ENCODE measurements around the gene NEUROG3. TPM values are rescaled to one million over a fixed set of nuclear protein-coding genes. Genes with fewer than 3 reads are reported as not detected.

The NEUROG3 gene
- polyA plus RNA-seq, 1 experiment, result not detected

DNA sequence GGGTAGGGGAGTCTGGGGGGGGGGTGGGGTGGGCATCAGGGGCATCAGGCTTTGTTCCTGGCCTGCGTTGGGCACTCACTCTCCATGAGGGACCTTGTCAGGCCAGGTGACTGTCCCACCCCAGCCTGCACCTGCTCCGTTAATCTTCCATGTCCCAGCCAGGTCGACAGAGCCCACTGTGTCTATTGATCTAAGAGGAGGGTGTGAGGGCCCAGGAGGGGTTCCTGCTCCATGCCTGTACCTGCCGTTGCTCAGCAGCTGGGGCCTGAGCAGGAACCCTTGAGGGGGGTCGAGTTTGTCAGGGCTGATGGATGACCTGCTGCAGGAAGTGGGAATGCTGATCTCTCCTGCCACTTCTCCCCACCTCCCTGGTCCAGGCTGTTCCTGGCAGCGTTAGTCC, 18.6 kb downstream of the NEUROG3 start:
- no peaks in the 10 kb centered on the region for H3K36me3 ChIP-seq (ENCODE audit: control insufficient read depth, insufficient read depth, low read length)
- ChIA-PET POLR2A (no interaction called here), CTCF (no interaction called here)
- no peak for DNase-seq (ENCODE audit: low read depth)
- peaks cover 7% of the 10 kb centered on the region; the same call in 1 of the 2 replicates for H3K27me3 ChIP-seq (ENCODE audit: control insufficient read depth, insufficient read depth, low read length)
- TF ChIP-seq, protein P1, sequence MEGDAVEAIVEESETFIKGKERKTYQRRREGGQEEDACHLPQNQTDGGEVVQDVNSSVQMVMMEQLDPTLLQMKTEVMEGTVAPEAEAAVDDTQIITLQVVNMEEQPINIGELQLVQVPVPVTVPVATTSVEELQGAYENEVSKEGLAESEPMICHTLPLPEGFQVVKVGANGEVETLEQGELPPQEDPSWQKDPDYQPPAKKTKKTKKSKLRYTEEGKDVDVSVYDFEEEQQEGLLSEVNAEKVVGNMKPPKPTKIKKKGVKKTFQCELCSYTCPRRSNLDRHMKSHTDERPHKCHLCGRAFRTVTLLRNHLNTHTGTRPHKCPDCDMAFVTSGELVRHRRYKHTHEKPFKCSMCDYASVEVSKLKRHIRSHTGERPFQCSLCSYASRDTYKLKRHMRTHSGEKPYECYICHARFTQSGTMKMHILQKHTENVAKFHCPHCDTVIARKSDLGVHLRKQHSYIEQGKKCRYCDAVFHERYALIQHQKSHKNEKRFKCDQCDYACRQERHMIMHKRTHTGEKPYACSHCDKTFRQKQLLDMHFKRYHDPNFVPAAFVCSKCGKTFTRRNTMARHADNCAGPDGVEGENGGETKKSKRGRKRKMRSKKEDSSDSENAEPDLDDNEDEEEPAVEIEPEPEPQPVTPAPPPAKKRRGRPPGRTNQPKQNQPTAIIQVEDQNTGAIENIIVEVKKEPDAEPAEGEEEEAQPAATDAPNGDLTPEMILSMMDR (IDR thresholded peaks at IDR 0.05; ENCODE audit: insufficient read depth, low read depth, low read length), result no peak
- H3K4me3 ChIP-seq (ENCODE audit: low read depth, low read length), result no peak overlapping the region

- no peak for DNase-seq (ENCODE audit: low read depth)
- Histone ChIP-seq H3K36me3 (ENCODE audit: control insufficient read depth, insufficient read depth, low read length) (no peaks in the 10 kb centered on the region), H3K4me3 (ENCODE audit: low read depth, low read length) (no peak overlapping the region), H3K27me3 (ENCODE audit: control insufficient read depth, insufficient read depth, low read length) (peaks cover 5% of the 10 kb centered on the region; the same call in 1 of the 2 replicates)
- ChIA-PET POLR2A (no interaction called here), CTCF (no interaction called here)
- TF ChIP-seq, protein P1 (IDR thresholded peaks at IDR 0.05; ENCODE audit: insufficient read depth, low read depth, low read length), result no peak
These were observed 19.9 kb downstream of the NEUROG3 start for GRCh38 chr10:69553328-69553727.

DNA sequence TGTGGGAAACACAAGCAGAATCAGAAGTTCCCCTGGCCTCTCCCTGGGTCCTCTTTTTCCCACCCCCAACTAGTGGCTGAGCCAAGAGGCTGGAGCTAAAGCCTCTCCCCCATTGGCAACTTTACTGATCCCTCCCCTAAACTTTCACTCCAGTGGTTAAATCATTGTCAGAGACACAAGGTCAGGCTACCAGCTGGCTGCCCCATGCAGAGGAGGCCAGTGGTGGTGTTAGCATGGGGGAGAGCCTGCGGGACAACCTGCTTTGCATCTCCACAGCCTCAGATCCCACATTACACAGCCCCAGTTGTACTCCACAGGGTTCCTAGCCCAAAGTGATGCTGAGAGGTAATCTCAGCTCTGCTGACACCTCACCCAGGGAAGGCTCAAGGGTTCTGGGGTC, 21.0 kb downstream of the NEUROG3 start:
- ChIA-PET CTCF (interaction anchor here (1.4 kb wide), 1 partner anchor 15 kb away, joined by 3 read pairs; no protein-coding TSS in a partner anchor), POLR2A (no interaction called here)
- TF ChIP-seq, protein P1 (IDR thresholded peaks at IDR 0.05; ENCODE audit: insufficient read depth, low read depth, low read length), result no peak
- Histone ChIP-seq H3K27me3 (ENCODE audit: control insufficient read depth, insufficient read depth, low read length) (peaks cover 4% of the 10 kb centered on the region; the same call in 1 of the 2 replicates), H3K4me3 (ENCODE audit: low read depth, low read length) (no peak overlapping the region), H3K36me3 (ENCODE audit: control insufficient read depth, insufficient read depth, low read length) (no peaks in the 10 kb centered on the region)
- DNase-seq (ENCODE audit: low read depth), result no peak

- TF ChIP-seq, protein P1 (IDR thresholded peaks at IDR 0.05; ENCODE audit: insufficient read depth, low read depth, low read length), result no peak
- Histone ChIP-seq H3K27me3 (ENCODE audit: control insufficient read depth, insufficient read depth, low read length) (no peaks in the 10 kb centered on the region), H3K4me3 (ENCODE audit: low read depth, low read length) (no peak overlapping the region), H3K36me3 (ENCODE audit: control insufficient read depth, insufficient read depth, low read length) (no peaks in the 10 kb centered on the region)
- no peak for DNase-seq (ENCODE audit: low read depth)
- ChIA-PET POLR2A (no interaction called here), CTCF (interaction anchor here (1.2 kb wide), 1 partner anchor 35 kb away, joined by 3 read pairs; no protein-coding TSS in a partner anchor)
These were observed 23.3 kb downstream of the NEUROG3 start for GRCh38 chr10:69549959-69550358.

DNA sequence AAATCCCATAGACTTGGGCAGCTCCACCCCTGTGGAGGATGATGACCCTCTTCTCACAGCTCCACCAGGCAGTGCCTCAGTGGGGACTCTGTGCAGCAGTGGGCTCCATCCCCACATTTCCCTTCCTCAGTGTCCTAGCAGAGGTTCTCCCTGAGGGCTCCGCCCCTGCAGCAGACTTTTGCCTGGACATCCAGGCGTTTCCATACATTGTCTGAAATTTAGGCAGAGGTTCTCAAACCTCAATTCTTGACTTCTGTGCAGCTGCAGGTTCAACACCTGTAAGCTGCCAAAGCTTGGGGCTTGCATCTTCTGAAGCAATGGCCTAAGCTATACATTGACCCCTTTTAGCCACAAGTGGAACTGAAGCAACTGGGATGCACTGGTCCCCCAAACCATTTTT, 31.8 kb downstream of the NEUROG3 start:
- DNase-seq (ENCODE audit: low read depth), result no peak
- Histone ChIP-seq H3K36me3 (ENCODE audit: control insufficient read depth, insufficient read depth, low read length) (no peaks in the 10 kb centered on the region), H3K27me3 (ENCODE audit: control insufficient read depth, insufficient read depth, low read length) (no peaks in the 10 kb centered on the region), H3K4me3 (ENCODE audit: low read depth, low read length) (no peak overlapping the region)
- POLR2A ChIA-PET, result no interaction called here
- TF ChIP-seq, protein P1 (IDR thresholded peaks at IDR 0.05; ENCODE audit: insufficient read depth, low read depth, low read length), result no peak
- CTCF ChIA-PET, result no interaction called here
